HL-60 (cell line): Measurements from ENCODE around the gene KLK11.

Experiments
- DNase-seq, 2 experiments: peaks; one replicate each; pipeline ENCODE4 v3.0.0-alpha.2; 2010 to 2020; ENCODE audit warnings: low read depth in 1 of 2, low spot score in 1 of 2
- H3K27ac ChIP-seq: fragments of 250-450 bp; sonication (Bioruptor Pico); replicated peaks from 2 replicates; pipeline ENCODE4 v1.5.1; 2020; ENCODE audit warnings: mild to moderate bottlenecking, moderate library complexity
- H3K27me3 ChIP-seq: fragments of 250-450 bp; sonication (Bioruptor Pico); 2 replicates; pipeline ENCODE4 v1.5.1; 2021; ENCODE audit warnings: mild to moderate bottlenecking, moderate library complexity; ENCODE audit not compliant: insufficient read depth, poor library complexity, severe bottlenecking
- H3K4me3 ChIP-seq: replicated peaks from 2 replicates; pipeline ENCODE4 v1.5.1; 2011; ENCODE audit warnings: mild to moderate bottlenecking, control low read depth, low read length; ENCODE audit not compliant: insufficient read depth
- GABPA ChIP-seq: IDR thresholded peaks from 2 replicates; pipeline ENCODE4 v1.6.1; 2012; ENCODE audit warnings: low read depth
- POLR2AphosphoS5 ChIP-seq: IDR thresholded peaks from 2 replicates; pipeline ENCODE4 v1.6.1; 2012; ENCODE audit warnings: low read depth
- SPI1 ChIP-seq: IDR thresholded peaks from 2 replicates; pipeline ENCODE4 v1.6.1; 2012; ENCODE audit warnings: low read depth, mild to moderate bottlenecking, borderline replicate concordance
- TF ChIP-seq, protein P1 (sequence below): IDR thresholded peaks from one replicate; pipeline ENCODE4 v1.5.1; 2011; ENCODE audit warnings: low read length, control low read depth, inconsistent platforms; ENCODE audit not compliant: insufficient read depth
- TF ChIP-seq, protein P2 (sequence below): IDR thresholded peaks from 2 replicates; pipeline ENCODE4 v1.6.1; 2012; ENCODE audit warnings: low read depth; ENCODE audit not compliant: insufficient replicate concordance

Gene KLK11

DNA sequence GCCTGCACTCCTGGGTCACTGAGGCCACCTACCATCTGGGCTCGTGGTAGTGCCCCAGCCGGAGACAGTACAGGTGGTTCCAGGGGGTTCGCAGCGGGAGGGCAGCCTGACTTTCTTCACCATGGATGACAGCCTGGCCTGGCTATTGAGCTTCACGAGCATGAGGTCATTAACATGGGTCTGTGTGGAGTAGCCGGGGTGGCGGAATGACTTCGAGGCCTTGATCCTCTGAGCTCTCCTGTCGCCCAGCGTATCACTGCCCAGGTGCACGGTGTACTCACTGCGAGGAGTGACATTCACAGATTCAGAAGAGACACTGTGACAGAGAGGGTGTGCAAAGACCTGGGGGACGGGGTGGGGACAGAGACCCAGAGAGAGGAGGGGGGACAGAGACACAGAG, 46.2 kb downstream of the KLK11 start:
- H3K27ac ChIP-seq: no peak overlapping the region
- no peaks in the 10 kb centered on the region for H3K27me3 ChIP-seq
- H3K4me3 ChIP-seq: no peak overlapping the region
- TF ChIP-seq GABPA (no peak), POLR2AphosphoS5 (no peak), SPI1 (no peak)
- TF ChIP-seq, protein P1, sequence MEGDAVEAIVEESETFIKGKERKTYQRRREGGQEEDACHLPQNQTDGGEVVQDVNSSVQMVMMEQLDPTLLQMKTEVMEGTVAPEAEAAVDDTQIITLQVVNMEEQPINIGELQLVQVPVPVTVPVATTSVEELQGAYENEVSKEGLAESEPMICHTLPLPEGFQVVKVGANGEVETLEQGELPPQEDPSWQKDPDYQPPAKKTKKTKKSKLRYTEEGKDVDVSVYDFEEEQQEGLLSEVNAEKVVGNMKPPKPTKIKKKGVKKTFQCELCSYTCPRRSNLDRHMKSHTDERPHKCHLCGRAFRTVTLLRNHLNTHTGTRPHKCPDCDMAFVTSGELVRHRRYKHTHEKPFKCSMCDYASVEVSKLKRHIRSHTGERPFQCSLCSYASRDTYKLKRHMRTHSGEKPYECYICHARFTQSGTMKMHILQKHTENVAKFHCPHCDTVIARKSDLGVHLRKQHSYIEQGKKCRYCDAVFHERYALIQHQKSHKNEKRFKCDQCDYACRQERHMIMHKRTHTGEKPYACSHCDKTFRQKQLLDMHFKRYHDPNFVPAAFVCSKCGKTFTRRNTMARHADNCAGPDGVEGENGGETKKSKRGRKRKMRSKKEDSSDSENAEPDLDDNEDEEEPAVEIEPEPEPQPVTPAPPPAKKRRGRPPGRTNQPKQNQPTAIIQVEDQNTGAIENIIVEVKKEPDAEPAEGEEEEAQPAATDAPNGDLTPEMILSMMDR: no peak
- TF ChIP-seq, protein P2, sequence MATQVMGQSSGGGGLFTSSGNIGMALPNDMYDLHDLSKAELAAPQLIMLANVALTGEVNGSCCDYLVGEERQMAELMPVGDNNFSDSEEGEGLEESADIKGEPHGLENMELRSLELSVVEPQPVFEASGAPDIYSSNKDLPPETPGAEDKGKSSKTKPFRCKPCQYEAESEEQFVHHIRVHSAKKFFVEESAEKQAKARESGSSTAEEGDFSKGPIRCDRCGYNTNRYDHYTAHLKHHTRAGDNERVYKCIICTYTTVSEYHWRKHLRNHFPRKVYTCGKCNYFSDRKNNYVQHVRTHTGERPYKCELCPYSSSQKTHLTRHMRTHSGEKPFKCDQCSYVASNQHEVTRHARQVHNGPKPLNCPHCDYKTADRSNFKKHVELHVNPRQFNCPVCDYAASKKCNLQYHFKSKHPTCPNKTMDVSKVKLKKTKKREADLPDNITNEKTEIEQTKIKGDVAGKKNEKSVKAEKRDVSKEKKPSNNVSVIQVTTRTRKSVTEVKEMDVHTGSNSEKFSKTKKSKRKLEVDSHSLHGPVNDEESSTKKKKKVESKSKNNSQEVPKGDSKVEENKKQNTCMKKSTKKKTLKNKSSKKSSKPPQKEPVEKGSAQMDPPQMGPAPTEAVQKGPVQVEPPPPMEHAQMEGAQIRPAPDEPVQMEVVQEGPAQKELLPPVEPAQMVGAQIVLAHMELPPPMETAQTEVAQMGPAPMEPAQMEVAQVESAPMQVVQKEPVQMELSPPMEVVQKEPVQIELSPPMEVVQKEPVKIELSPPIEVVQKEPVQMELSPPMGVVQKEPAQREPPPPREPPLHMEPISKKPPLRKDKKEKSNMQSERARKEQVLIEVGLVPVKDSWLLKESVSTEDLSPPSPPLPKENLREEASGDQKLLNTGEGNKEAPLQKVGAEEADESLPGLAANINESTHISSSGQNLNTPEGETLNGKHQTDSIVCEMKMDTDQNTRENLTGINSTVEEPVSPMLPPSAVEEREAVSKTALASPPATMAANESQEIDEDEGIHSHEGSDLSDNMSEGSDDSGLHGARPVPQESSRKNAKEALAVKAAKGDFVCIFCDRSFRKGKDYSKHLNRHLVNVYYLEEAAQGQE: no peak
- no peak for DNase-seq

DNA sequence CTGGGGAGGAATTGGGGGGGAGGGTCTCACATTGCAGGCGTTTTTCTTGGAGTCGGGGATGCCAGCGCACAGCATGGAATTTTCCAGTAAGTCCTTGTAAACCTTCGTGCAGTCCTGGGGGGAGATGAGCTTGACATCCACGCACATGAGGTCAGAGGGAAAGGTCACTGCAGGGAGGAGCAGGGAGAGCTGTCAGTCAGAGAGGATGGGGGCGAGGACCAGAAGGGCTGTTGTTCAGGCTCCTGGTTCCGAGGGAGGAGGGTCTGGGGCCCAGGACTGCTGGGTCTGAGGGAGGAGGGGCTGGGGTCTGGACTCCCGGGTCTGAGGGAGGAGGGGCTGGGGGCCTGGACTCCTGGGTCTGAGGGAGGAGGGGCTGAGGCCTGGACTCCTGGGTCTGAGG, 46.7 kb downstream of the KLK11 start:
- TF ChIP-seq GABPA: no peak
- TF ChIP-seq, protein P2: no peak
- no peak for TF ChIP-seq POLR2AphosphoS5
- TF ChIP-seq, protein P1: no peak
- TF ChIP-seq SPI1: no peak
- DNase-seq: no peak
- Histone ChIP-seq H3K27me3 (no peaks in the 10 kb centered on the region), H3K27ac (no peak overlapping the region), H3K4me3 (no peak overlapping the region)

DNA sequence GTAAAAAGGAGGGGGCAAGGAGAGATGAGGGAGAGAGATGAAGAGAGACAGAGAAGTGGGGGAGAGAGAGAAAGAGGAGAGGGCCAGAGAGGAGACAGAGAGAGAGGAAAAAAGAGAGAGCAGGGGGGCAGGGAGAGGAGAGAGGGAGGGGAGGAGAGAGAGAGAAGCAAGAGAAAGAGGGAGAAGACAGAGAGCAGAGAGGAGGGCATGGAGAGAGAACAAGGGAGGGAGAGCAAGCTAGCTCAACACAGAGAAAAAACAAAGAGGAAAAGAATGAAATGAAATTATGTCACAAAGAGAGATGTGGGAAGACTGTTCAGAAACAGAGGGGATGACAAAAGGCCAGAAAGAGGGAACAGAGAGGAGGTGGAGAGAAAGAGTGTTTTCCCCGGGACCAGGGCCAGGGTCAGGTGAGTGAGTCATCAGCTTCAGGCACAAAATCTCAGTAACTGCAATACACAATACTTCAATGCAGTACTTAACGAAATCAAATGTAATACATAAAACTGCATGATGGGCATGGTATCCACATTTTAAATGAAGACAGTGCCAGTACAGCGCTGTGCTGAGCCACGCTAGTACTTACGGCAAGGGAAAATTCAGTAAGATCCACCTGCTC, 47.5 kb downstream of the KLK11 start:
- no peak overlapping the region for H3K27ac ChIP-seq
- TF ChIP-seq, protein P1: no peak
- TF ChIP-seq GABPA: no peak
- no peak for TF ChIP-seq POLR2AphosphoS5
- TF ChIP-seq, protein P2: no peak
- TF ChIP-seq SPI1: no peak
- no peak for DNase-seq
- H3K27me3 ChIP-seq: no peaks in the 10 kb centered on the region
- no peak overlapping the region for H3K4me3 ChIP-seq
